GM18868 (cell line): ENCODE results near the gene SMTNL1.
"Not testable (repeated sequence)": the region's sequence is repeated elsewhere in the genome, so short reads cannot be mapped to it uniquely, and the experiment has no call there.

Source experiments
- ATAC-seq: cut with Tn5 transposase; IDR thresholded peaks from one replicate; pipeline ENCODE4 v1.9.1; 2021; ENCODE audit warnings: mild to moderate bottlenecking, moderate library complexity; ENCODE audit not compliant: unreplicated experiment

SMTNL1 gene

GRCh38 chr11:57508341-57509170 is 28.8 kb upstream of the SMTNL1 start:
- ATAC-seq: no peak

GRCh38 chr11:57511741-57512430 is 25.5 kb upstream of the SMTNL1 start:
- no peak for ATAC-seq

GRCh38 chr11:57512646-57513451 is 24.5 kb upstream of the SMTNL1 start:
- no peak for ATAC-seq

- ATAC-seq: no peak
Observed at GRCh38 chr11:57513452-57513795, 24.0 kb upstream of the SMTNL1 start.

GRCh38 chr11:57513911-57514537 is 23.4 kb upstream of the SMTNL1 start:
- ATAC-seq: peak; percentile 32

- peak; percentile 47 for ATAC-seq
Observed at GRCh38 chr11:57514538-57515331, 22.7 kb upstream of the SMTNL1 start.

- ATAC-seq: peak; percentile 57
Observed at GRCh38 chr11:57515332-57516060, 21.9 kb upstream of the SMTNL1 start, which contains the start of gene SLC43A1. Gene SLC43A1, minus strand, starts transcription at chr11:57515702. Its CDS starts 1,591 bp downstream, at chr11:57514111.

- ATAC-seq: no peak
Observed at GRCh38 chr11:57516061-57516443, 21.3 kb upstream of the SMTNL1 start.

GRCh38 chr11:57521116-57521515 is 16.3 kb upstream of the SMTNL1 start:
- no peak for ATAC-seq

GRCh38 chr11:57523419-57523818 is 14.0 kb upstream of the SMTNL1 start:
- ATAC-seq: no peak

GRCh38 chr11:57527056-57527631 is 10.3 kb upstream of the SMTNL1 start:
- no peak for ATAC-seq

GRCh38 chr11:57529012-57529411 is 8.4 kb upstream of the SMTNL1 start:
- no peak for ATAC-seq

GRCh38 chr11:57530215-57530595 is 7.2 kb upstream of the SMTNL1 start:
- ATAC-seq: no peak

GRCh38 chr11:57530596-57531507 is 6.5 kb upstream of the SMTNL1 start, which contains the start of gene TIMM10:
Gene TIMM10, minus strand, starts transcription at chr11:57530754. Its CDS starts 565 bp downstream, at chr11:57530189.
- peak; percentile 96 for ATAC-seq

- ATAC-seq: not testable (repeated sequence)
Observed at GRCh38 chr11:57534449-57534848, 2.9 kb upstream of the SMTNL1 start.

GRCh38 chr11:57539342-57539741 is 1.9 kb downstream of the SMTNL1 start:
- no peak for ATAC-seq

- ATAC-seq: no peak
Observed at GRCh38 chr11:57541169-57541568, 3.8 kb downstream of the SMTNL1 start.

GRCh38 chr11:57542582-57542981 is 5.2 kb downstream of the SMTNL1 start:
- no peak for ATAC-seq
